Fibroblast of lung (primary cell): ENCODE data around the gene KRT34.

ENCODE experiments used
- CTCF ChIP-seq, 2 donors: IDR thresholded peaks in 1 of 2; conservative IDR thresholded peaks in 1 of 2; 1 replicate in 1 of 2; 2 replicates in 1 of 2; pipeline ENCODE4 v1.5.1; 2011 to 2012; ENCODE audit warnings: low read length in 2 of 2, control low read depth in 1 of 2, inconsistent platforms in 1 of 2, low read depth in 1 of 2, mild to moderate bottlenecking in 1 of 2
- EZH2 ChIP-seq: IDR thresholded peaks from 2 replicates; pipeline ENCODE4 v1.5.1; 2012; ENCODE audit warnings: low read length, control low read depth, mild to moderate bottlenecking; ENCODE audit errors: missing control alignments

- no peak for TF ChIP-seq CTCF (conservative IDR thresholded peaks at IDR 0.05 in 1 of 2, IDR thresholded peaks at IDR 0.05 in 1 of 2; ENCODE audit: low read depth in 1 of 2, low read length in 2 of 2)
- TF ChIP-seq EZH2: no peak
Measured at GRCh38 chr17:41411072-41411840, 29.1 kb upstream of the KRT34 start.
